SK-N-SH (cell line): ENCODE results near the gene JAZF1. TPM values are rescaled to one million over a fixed set of nuclear protein-coding genes. Genes with fewer than 3 reads are reported as not detected.

Source experiments
- CTCF ChIA-PET: fragments of 300-600, 350-600 bp; formaldehyde crosslinking; extraction: SDS; loops from one replicate; lab custom pipeline; 2021; lab: Yijun Ruan, JAX
- POLR2A ChIA-PET: fragments of 350-600 bp; sonication (Branson Sonifier 250); formaldehyde crosslinking; extraction: SDS; loops from one replicate; lab custom pipeline; 2020; ENCODE audit warnings: antibody characterized with exemption, inconsistent platforms; lab: Yijun Ruan, JAX
- DNase-seq: peaks from one replicate; pipeline ENCODE4 v3.0.0; 2012
- H2AFZ ChIP-seq: fragments of 200-600 bp; sonication (generic); 2 replicates; pipeline ENCODE4 v1.8.1; 2016; ENCODE audit warnings: antibody characterized with exemption, mild to moderate bottlenecking, low read depth
- H3F3A ChIP-seq: fragments of 200-600 bp; sonication (generic); replicated peaks from 2 replicates; pipeline ENCODE3; 2016; ENCODE audit warnings: antibody characterized with exemption, mild to moderate bottlenecking; ENCODE audit not compliant: insufficient read depth
- H3K27ac ChIP-seq, 2 experiments: fragments of 200-500 bp in 1 of 2; fragments of 200-600 bp in 1 of 2; sonication (Bioruptor generic) in 1 of 2; sonication (generic), shearing (Covaris generic) in 1 of 2; 2 replicates each; pipeline versions ENCODE4 v1.5.1 to v1.6.1; 2014 to 2016; ENCODE audit warnings: low read depth in 2 of 2, inconsistent platforms in 1 of 2, low read length in 1 of 2, mild to moderate bottlenecking in 1 of 2, mixed read lengths in 1 of 2
- H3K27me3 ChIP-seq: fragments of 200-600 bp; sonication (generic), shearing (Covaris generic); 2 replicates; pipeline ENCODE4 v1.6.1; 2016; ENCODE audit warnings: mixed run types; ENCODE audit not compliant: insufficient read depth
- H3K36me3 ChIP-seq, 2 experiments: fragments of 200-500 bp in 1 of 2; fragments of 200-600 bp in 1 of 2; sonication (Bioruptor generic) in 1 of 2; sonication (generic) in 1 of 2; replicated peaks in 1 of 2; 2 replicates each; pipeline versions ENCODE3 to v1.5.1; 2014 to 2016; ENCODE audit warnings: low read length in 1 of 2, mild to moderate bottlenecking in 1 of 2; ENCODE audit not compliant: insufficient read depth in 2 of 2, control insufficient read depth in 1 of 2
- H3K4me1 ChIP-seq, 2 experiments: fragments of 200-500 bp in 1 of 2; fragments of 200-600 bp in 1 of 2; sonication (Bioruptor generic) in 1 of 2; sonication (generic), shearing (Covaris generic) in 1 of 2; 2 replicates each; pipeline versions ENCODE4 v1.5.1 to v1.6.1; 2014 to 2016; ENCODE audit warnings: low read depth in 1 of 2, low read length in 1 of 2, mixed run types in 1 of 2; ENCODE audit not compliant: insufficient read depth in 2 of 2, control insufficient read depth in 1 of 2
- H3K4me2 ChIP-seq: fragments of 200-600 bp; sonication (generic), shearing (Covaris generic); 2 replicates; pipeline ENCODE4 v1.6.1; 2017; ENCODE audit warnings: mixed run types
- H3K4me3 ChIP-seq, 2 experiments: fragments of 200-500 bp in 1 of 2; fragments of 200-600 bp in 1 of 2; sonication (Bioruptor generic) in 1 of 2; sonication (generic), shearing (Covaris generic) in 1 of 2; 2 replicates each; pipeline versions ENCODE4 v1.5.1 to v1.8.1; 2014 to 2016; ENCODE audit warnings: low read depth in 2 of 2, inconsistent platforms in 1 of 2, low read length in 1 of 2, mild to moderate bottlenecking in 1 of 2, mixed read lengths in 1 of 2, moderate library complexity in 1 of 2
- H3K79me2 ChIP-seq: fragments of 200-600 bp; sonication (generic); 2 replicates; pipeline ENCODE4 v1.8.1; 2017; ENCODE audit warnings: mild to moderate bottlenecking; ENCODE audit not compliant: insufficient read depth
- H3K9ac ChIP-seq: fragments of 200-600 bp; sonication (generic); 2 replicates; pipeline ENCODE4 v1.6.1; 2017; ENCODE audit warnings: mixed run types
- H3K9me2 ChIP-seq: fragments of 200-600 bp; sonication (generic); 2 replicates; pipeline ENCODE4 v1.6.1; 2017; ENCODE audit warnings: mixed run types
- H3K9me3 ChIP-seq: fragments of 200-600 bp; sonication (generic); 2 replicates; pipeline ENCODE4 v1.6.1; 2017; ENCODE audit warnings: mixed run types, mild to moderate bottlenecking, moderate library complexity
- H4K20me1 ChIP-seq: fragments of 200-600 bp; sonication (generic); 2 replicates; pipeline ENCODE4 v1.6.1; 2017; ENCODE audit warnings: mild to moderate bottlenecking, mixed run types; ENCODE audit not compliant: insufficient read depth
- CHD2 ChIP-seq: fragments of 150-350 bp; IDR thresholded peaks from 2 replicates; pipeline ENCODE4 v1.6.1; 2018; ENCODE audit warnings: low read length; ENCODE audit not compliant: partially characterized antibody
- EP300 ChIP-seq, 2 experiments: IDR thresholded peaks; 2 replicates each; pipeline versions ENCODE4 v1.4.0 to v1.6.1; 2012; ENCODE audit warnings: borderline replicate concordance in 1 of 2, low read depth in 1 of 2, low read length in 1 of 2
- EZH2phosphoT487 ChIP-seq: fragments of 200-600 bp; sonication (generic); IDR thresholded peaks from 2 replicates; pipeline ENCODE4 v1.6.1; 2017; ENCODE audit warnings: low read depth, mixed run types, mild to moderate bottlenecking, antibody characterized with exemption, moderate library complexity, borderline replicate concordance
- FOSL2 ChIP-seq: IDR thresholded peaks from 2 replicates; pipeline ENCODE4 v1.4.0; 2012; ENCODE audit warnings: low read depth, mild to moderate bottlenecking, moderate library complexity, borderline replicate concordance
- FOXJ3 ChIP-seq: sonication (generic); formaldehyde crosslinking; IDR thresholded peaks from 2 replicates; pipeline ENCODE4 v1.5.1; 2020; ENCODE audit warnings: mild to moderate bottlenecking, missing genetic modification reagents
- FOXM1 ChIP-seq: IDR thresholded peaks from 2 replicates; pipeline ENCODE4 v1.4.0; 2012; ENCODE audit warnings: low read depth, mild to moderate bottlenecking
- JUND ChIP-seq: IDR thresholded peaks from 2 replicates; pipeline ENCODE4 v1.4.0; 2012
- MXI1 ChIP-seq: IDR thresholded peaks from 2 replicates; pipeline ENCODE4 v1.6.1; 2012; ENCODE audit warnings: mild to moderate bottlenecking, low read depth, low read length, improper control_type of control experiment
- NFIC ChIP-seq: IDR thresholded peaks from 2 replicates; pipeline ENCODE4 v1.4.0; 2012; ENCODE audit warnings: borderline replicate concordance
- NRF1 ChIP-seq: IDR thresholded peaks from 2 replicates; pipeline ENCODE4 v1.6.1; 2012; ENCODE audit warnings: low read depth, mild to moderate bottlenecking, low read length
- POLR2AphosphoS5 ChIP-seq: IDR thresholded peaks from 2 replicates; pipeline ENCODE4 v1.6.1; 2012; ENCODE audit warnings: low read depth, low read length
- RCOR1 ChIP-seq: fragments of 150-350 bp; IDR thresholded peaks from 2 replicates; pipeline ENCODE4 v1.6.1; 2017; ENCODE audit warnings: antibody characterized with exemption, low read length
- RFX5 ChIP-seq: IDR thresholded peaks from 2 replicates; pipeline ENCODE4 v1.6.1; 2012; ENCODE audit warnings: mild to moderate bottlenecking, improper control_type of control experiment, low read length
- RXRA ChIP-seq: IDR thresholded peaks from 2 replicates; pipeline ENCODE4 v1.4.0; 2012; ENCODE audit warnings: low read depth, mild to moderate bottlenecking, borderline replicate concordance
- SIN3A ChIP-seq: IDR thresholded peaks from 2 replicates; pipeline ENCODE4 v1.6.1; 2012; ENCODE audit warnings: low read depth, mild to moderate bottlenecking, low read length, moderate library complexity, borderline replicate concordance
- SMC3 ChIP-seq: IDR thresholded peaks from 2 replicates; pipeline ENCODE4 v1.6.1; 2012; ENCODE audit warnings: low read depth, low read length, improper control_type of control experiment
- TCF12 ChIP-seq: IDR thresholded peaks from 2 replicates; pipeline ENCODE4 v1.4.0; 2012
- TEAD4 ChIP-seq: IDR thresholded peaks from 2 replicates; pipeline ENCODE4 v1.4.0; 2012; ENCODE audit warnings: mild to moderate bottlenecking, borderline replicate concordance; ENCODE audit not compliant: insufficient read depth
- YY1 ChIP-seq: IDR thresholded peaks from 2 replicates; pipeline ENCODE4 v1.4.0; 2012; ENCODE audit warnings: low read depth, mild to moderate bottlenecking
- WGBS: methylation state at CpG from one replicate; pipeline ENCODE4 v1.1.6; 2017; ENCODE audit warnings: low lambda C conversion rate; 5-methylcytosine and 5-hydroxymethylcytosine counted together
- polyA plus RNA-seq, 3 experiments: library from polyadenylated mRNA; depleted of rRNA; stranded (reverse); fragments of >200 nt; gene quantifications; 2 replicates each; pipeline ENCODE4 v1.2.3, GENCODE V29; 2012
- TF ChIP-seq, protein P1 (sequence below): fragments of 150-350 bp; IDR thresholded peaks from 2 replicates; pipeline ENCODE4 v1.6.1; 2016; ENCODE audit warnings: mild to moderate bottlenecking, low read depth, low read length
- TF ChIP-seq, protein P2 (sequence below): fragments of 150-350 bp; IDR thresholded peaks from 2 replicates; pipeline ENCODE4 v1.6.1; 2017; ENCODE audit warnings: antibody characterized with exemption, low read length, low read depth, borderline replicate concordance
- TF ChIP-seq, protein P3 (sequence below): IDR thresholded peaks from 2 replicates; pipeline ENCODE4; 2012
- TF ChIP-seq, protein P4 (sequence below): IDR thresholded peaks from 2 replicates; pipeline ENCODE4 v1.4.0; 2012; ENCODE audit warnings: low read depth
- TF ChIP-seq, protein P5 (sequence below): fragments of 200-600 bp; sonication (generic); IDR thresholded peaks from 2 replicates; pipeline ENCODE4 v1.6.1; 2017; ENCODE audit warnings: antibody characterized with exemption, mild to moderate bottlenecking, moderate library complexity
- TF ChIP-seq, protein P6 (sequence below): IDR thresholded peaks from 2 replicates; pipeline ENCODE4 v1.4.0; 2012; ENCODE audit warnings: low read depth, borderline replicate concordance

Gene JAZF1
- polyA plus RNA-seq, 1 of the 3 experiments (the other 2 are of a cell fraction), result 1.7 TPM

DNA sequence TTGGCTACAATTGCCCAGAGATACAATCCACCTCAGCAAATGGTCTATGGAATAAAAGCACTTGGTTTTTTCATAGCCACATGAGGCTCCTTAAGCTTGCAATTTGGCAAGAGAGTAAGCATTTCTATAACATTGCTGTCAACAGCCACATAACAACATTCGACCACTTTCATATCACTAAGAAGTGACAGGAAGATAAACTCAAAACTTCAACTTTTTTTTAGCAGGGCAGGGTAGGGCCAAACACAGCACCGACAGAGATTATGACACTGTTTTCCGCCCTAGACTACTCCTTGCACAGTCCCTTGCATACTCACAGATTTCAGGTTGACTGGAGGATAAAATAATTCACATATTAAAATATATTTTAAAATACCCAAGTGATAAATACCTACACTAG, 185.4 kb downstream of the JAZF1 start (continued):
- TF ChIP-seq, protein P1, sequence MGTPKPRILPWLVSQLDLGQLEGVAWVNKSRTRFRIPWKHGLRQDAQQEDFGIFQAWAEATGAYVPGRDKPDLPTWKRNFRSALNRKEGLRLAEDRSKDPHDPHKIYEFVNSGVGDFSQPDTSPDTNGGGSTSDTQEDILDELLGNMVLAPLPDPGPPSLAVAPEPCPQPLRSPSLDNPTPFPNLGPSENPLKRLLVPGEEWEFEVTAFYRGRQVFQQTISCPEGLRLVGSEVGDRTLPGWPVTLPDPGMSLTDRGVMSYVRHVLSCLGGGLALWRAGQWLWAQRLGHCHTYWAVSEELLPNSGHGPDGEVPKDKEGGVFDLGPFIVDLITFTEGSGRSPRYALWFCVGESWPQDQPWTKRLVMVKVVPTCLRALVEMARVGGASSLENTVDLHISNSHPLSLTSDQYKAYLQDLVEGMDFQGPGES, result no peak
- TF ChIP-seq EZH2phosphoT487 (no peak), SMC3 (no peak), YY1 (no peak), TCF12 (no peak), MXI1 (no peak), EP300 (IDR thresholded peaks at IDR 0.05; ENCODE audit: borderline replicate concordance in 1 of 2, low read depth in 1 of 2, low read length in 1 of 2) (no peak)
- TF ChIP-seq, protein P2, sequence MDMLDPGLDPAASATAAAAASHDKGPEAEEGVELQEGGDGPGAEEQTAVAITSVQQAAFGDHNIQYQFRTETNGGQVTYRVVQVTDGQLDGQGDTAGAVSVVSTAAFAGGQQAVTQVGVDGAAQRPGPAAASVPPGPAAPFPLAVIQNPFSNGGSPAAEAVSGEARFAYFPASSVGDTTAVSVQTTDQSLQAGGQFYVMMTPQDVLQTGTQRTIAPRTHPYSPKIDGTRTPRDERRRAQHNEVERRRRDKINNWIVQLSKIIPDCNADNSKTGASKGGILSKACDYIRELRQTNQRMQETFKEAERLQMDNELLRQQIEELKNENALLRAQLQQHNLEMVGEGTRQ, result no peak

DNA sequence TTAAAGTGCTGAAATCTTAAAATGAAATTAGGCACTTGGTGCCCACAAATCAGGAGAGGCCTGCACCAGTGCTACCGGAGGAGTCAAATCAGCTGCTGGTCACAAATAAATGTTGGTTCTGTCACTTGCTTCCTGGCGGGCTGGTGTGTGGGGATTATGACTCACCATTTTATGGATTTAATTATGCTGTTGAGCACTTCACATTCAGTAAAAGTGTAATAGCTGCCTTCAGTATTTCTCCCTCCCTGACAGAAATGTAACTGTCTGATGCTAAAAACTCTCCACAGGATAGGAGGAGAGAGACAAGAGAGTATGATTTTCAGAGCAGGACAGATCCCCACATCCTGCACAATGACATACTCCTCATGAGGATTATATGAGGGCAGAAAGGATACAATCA, 186.0 kb downstream of the JAZF1 start:
- no peaks in the 10 kb centered on the region for H4K20me1 ChIP-seq
- CTCF ChIA-PET, result interaction anchor here (1.0 to 4.7 kb wide), 5 partner anchors 15 to 83 kb away, joined by 3 to 24 read pairs (median 4); no protein-coding TSS in a partner anchor
- H3K27ac ChIP-seq, result peak overlapping the region in 1 of 2 experiments; percentile 72; a peak in 2 of 4 replicates
- H3K4me2 ChIP-seq, result peak overlapping the region; percentile 6; the same call in 1 of the 2 replicates
- H3K9ac ChIP-seq, result no peak overlapping the region
- DNase-seq, result peak; percentile 34
- H3K4me3 ChIP-seq, result no peak overlapping the region
- H3K4me1 ChIP-seq, result peaks cover 9 to 13% of the 10 kb centered on the region in 2 experiments
- no peaks in the 10 kb centered on the region for H3K9me3 ChIP-seq
- peaks cover 8% of the 10 kb centered on the region for H3F3A ChIP-seq
- no peaks in the 10 kb centered on the region for H3K79me2 ChIP-seq
- H3K36me3 ChIP-seq, result no peaks in the 10 kb centered on the region
- no peaks in the 10 kb centered on the region for H3K27me3 ChIP-seq
- POLR2A ChIA-PET, result no interaction called here
- H2AFZ ChIP-seq, result no peak overlapping the region
- no peaks in the 10 kb centered on the region for H3K9me2 ChIP-seq
- WGBS, result 29% methylated on average over 2 of the region's 2 CpGs
- TF ChIP-seq JUND, result peak; percentile 56
- TF ChIP-seq TEAD4, result no peak
- TF ChIP-seq RCOR1, result no peak
- TF ChIP-seq SMC3, result no peak
- no peak for TF ChIP-seq RFX5
- no peak for TF ChIP-seq CHD2
- TF ChIP-seq NFIC, result no peak
- no peak for TF ChIP-seq YY1
- TF ChIP-seq, protein P3, sequence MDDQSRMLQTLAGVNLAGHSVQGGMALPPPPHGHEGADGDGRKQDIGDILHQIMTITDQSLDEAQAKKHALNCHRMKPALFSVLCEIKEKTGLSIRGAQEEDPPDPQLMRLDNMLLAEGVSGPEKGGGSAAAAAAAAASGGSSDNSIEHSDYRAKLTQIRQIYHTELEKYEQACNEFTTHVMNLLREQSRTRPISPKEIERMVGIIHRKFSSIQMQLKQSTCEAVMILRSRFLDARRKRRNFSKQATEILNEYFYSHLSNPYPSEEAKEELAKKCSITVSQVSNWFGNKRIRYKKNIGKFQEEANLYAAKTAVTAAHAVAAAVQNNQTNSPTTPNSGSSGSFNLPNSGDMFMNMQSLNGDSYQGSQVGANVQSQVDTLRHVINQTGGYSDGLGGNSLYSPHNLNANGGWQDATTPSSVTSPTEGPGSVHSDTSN, result peak; percentile 50
- TF ChIP-seq EP300 (IDR thresholded peaks at IDR 0.05; ENCODE audit: borderline replicate concordance in 1 of 2, low read depth in 1 of 2, low read length in 1 of 2), result 0 out of 4 replicates have a peak, but pooled peaks of 1 of the 2 experiments have one; percentile 16
- no peak for TF ChIP-seq NRF1
- 0 out of 2 replicates have a peak, but pooled peaks have one; percentile 26 for TF ChIP-seq SIN3A
- peak; percentile 83 for TF ChIP-seq TCF12
- TF ChIP-seq, protein P1, result no peak
- no peak for TF ChIP-seq POLR2AphosphoS5
- no peak for TF ChIP-seq FOXJ3 (CRISPR knock-in tag)
- peak; percentile 72 for TF ChIP-seq FOSL2
- TF ChIP-seq, protein P4, sequence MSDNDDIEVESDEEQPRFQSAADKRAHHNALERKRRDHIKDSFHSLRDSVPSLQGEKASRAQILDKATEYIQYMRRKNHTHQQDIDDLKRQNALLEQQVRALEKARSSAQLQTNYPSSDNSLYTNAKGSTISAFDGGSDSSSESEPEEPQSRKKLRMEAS, result no peak
- no peak for TF ChIP-seq RXRA
- no peak for TF ChIP-seq FOXM1
- TF ChIP-seq MXI1, result 0 out of 2 replicates have a peak, but pooled peaks have one; percentile 24
- TF ChIP-seq, protein P5, sequence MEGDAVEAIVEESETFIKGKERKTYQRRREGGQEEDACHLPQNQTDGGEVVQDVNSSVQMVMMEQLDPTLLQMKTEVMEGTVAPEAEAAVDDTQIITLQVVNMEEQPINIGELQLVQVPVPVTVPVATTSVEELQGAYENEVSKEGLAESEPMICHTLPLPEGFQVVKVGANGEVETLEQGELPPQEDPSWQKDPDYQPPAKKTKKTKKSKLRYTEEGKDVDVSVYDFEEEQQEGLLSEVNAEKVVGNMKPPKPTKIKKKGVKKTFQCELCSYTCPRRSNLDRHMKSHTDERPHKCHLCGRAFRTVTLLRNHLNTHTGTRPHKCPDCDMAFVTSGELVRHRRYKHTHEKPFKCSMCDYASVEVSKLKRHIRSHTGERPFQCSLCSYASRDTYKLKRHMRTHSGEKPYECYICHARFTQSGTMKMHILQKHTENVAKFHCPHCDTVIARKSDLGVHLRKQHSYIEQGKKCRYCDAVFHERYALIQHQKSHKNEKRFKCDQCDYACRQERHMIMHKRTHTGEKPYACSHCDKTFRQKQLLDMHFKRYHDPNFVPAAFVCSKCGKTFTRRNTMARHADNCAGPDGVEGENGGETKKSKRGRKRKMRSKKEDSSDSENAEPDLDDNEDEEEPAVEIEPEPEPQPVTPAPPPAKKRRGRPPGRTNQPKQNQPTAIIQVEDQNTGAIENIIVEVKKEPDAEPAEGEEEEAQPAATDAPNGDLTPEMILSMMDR, result no peak
- TF ChIP-seq, protein P6, sequence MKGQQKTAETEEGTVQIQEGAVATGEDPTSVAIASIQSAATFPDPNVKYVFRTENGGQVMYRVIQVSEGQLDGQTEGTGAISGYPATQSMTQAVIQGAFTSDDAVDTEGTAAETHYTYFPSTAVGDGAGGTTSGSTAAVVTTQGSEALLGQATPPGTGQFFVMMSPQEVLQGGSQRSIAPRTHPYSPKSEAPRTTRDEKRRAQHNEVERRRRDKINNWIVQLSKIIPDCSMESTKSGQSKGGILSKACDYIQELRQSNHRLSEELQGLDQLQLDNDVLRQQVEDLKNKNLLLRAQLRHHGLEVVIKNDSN, result no peak
